K562 (cell line): Measurements from ENCODE around the gene SDR42E2. TPM values are rescaled to one million over a fixed set of nuclear protein-coding genes. Genes with fewer than 3 reads are reported as not detected.

ENCODE experiments used
- ARID1B ChIP-seq: fragments of 450-650 bp; IDR thresholded peaks from 2 replicates; pipeline ENCODE4 v1.6.1; 2016; ENCODE audit warnings: antibody characterized with exemption, mild to moderate bottlenecking, inconsistent platforms
- ELF2 ChIP-seq: fragments of 250-450 bp; sonication (Bioruptor Pico); IDR thresholded peaks from 2 replicates; pipeline ENCODE4 v1.5.0; 2021; ENCODE audit warnings: mild to moderate bottlenecking
- HCFC1 ChIP-seq: IDR thresholded peaks from 2 replicates; pipeline ENCODE4 v1.6.1; 2012; ENCODE audit warnings: low read depth, low read length, improper control_type of control experiment
- LCOR ChIP-seq: sonication (generic); formaldehyde crosslinking; IDR thresholded peaks from 2 replicates; pipeline ENCODE4 v1.8.0; 2022; ENCODE audit warnings: mild to moderate bottlenecking, missing genetic modification reagents
- SAFB2 ChIP-seq: fragments of 200-400 bp; formaldehyde crosslinking; IDR thresholded peaks from 2 replicates; pipeline ENCODE4 v1.6.1; 2018; ENCODE audit warnings: borderline replicate concordance, low read length, low read depth, moderate library complexity; ENCODE audit not compliant: severe bottlenecking
- SIX5 ChIP-seq, 2 experiments: IDR thresholded peaks; 2 replicates each; pipeline ENCODE4 v1.6.1; 2011; ENCODE audit warnings: low read length in 2 of 2, borderline replicate concordance in 1 of 2, low read depth in 1 of 2, mild to moderate bottlenecking in 1 of 2, moderate library complexity in 1 of 2; ENCODE audit not compliant: insufficient read depth in 1 of 2
- TAF1 ChIP-seq: IDR thresholded peaks from 2 replicates; pipeline ENCODE4 v1.6.1; 2011; ENCODE audit warnings: mild to moderate bottlenecking, low read length, moderate library complexity; ENCODE audit not compliant: insufficient read depth, control insufficient read depth, severe bottlenecking; ENCODE audit errors: extremely low read depth
- ZBTB7A ChIP-seq: IDR thresholded peaks from 2 replicates; pipeline ENCODE4 v1.6.1; 2011; ENCODE audit warnings: low read depth, mild to moderate bottlenecking, low read length, moderate library complexity, borderline replicate concordance; ENCODE audit not compliant: control insufficient read depth
- ZNF239 ChIP-seq: fragments of 250-450 bp; sonication (Bioruptor Pico); IDR thresholded peaks from 2 replicates; pipeline ENCODE4 v1.4.0; 2020; ENCODE audit warnings: mild to moderate bottlenecking
- ZNF384 ChIP-seq: IDR thresholded peaks from 2 replicates; pipeline ENCODE4 v1.6.1; 2012; ENCODE audit warnings: low read depth, low read length, improper control_type of control experiment
- polyA plus RNA-seq, 8 experiments: library from polyadenylated mRNA; depleted of rRNA in 4 of 8; stranded (reverse) in 5 of 8; unstranded in 3 of 8; fragments of >200 nt; fragmentation: Nextera tagmentation in 2 of 8; fragmentation: Illumina TruSeq in 1 of 8; extraction: Ambion mirVana in 2 of 8; extraction: Trizol in 1 of 8; gene quantifications; 2 replicates each; pipeline versions ENCODE4 v1.2.1 to v1.2.3, GENCODE V29; 2011 to 2014; ENCODE audit warnings: inconsistent platforms in 1 of 8, missing spikeins in 1 of 8
- total RNA-seq, 7 experiments: library from RNA; depleted of rRNA in 6 of 7; stranded (reverse); fragments of >200 nt in 6 of 7; fragmentation: Illumina TruSeq in 2 of 7; extraction: Trizol in 2 of 7; gene quantifications; 2 replicates each; pipeline versions ENCODE4 v1.2.1 to v1.2.3, GENCODE V29; 2011 to 2021; ENCODE audit warnings: low replicate concordance in 1 of 7
- TF ChIP-seq, protein P1 (sequence below): sonication (generic); formaldehyde crosslinking; IDR thresholded peaks from 2 replicates; pipeline ENCODE4 v1.8.0; 2022; ENCODE audit warnings: missing genetic modification reagents, mild to moderate bottlenecking, borderline replicate concordance
- TF ChIP-seq, protein P2 (sequence below): sonication (generic); formaldehyde crosslinking; IDR thresholded peaks from 2 replicates; pipeline ENCODE4 v1.8.1; 2022; ENCODE audit warnings: missing genetic modification reagents
- TF ChIP-seq, protein P3 (sequence below), 2 experiments: fragments of 450-650 bp; formaldehyde crosslinking in 1 of 2; IDR thresholded peaks; 2 replicates each; pipeline versions ENCODE4 v1.4.0 to v1.6.1; 2014 to 2020; ENCODE audit warnings: mild to moderate bottlenecking in 2 of 2, borderline replicate concordance in 1 of 2, low read depth in 1 of 2
- TF ChIP-seq, protein P4 (sequence below): sonication (generic); formaldehyde crosslinking; IDR thresholded peaks from 2 replicates; pipeline ENCODE4 v1.9.0; 2022; ENCODE audit warnings: mild to moderate bottlenecking, missing genetic modification reagents

Gene SDR42E2
- total and polyA plus RNA-seq, 9 of the 15 experiments (the other 6 are each of a cell fraction or from before 2014, with no cell fraction given) = 0.03 to 0.07 (median 0.04) TPM; not detected in 4

DNA sequence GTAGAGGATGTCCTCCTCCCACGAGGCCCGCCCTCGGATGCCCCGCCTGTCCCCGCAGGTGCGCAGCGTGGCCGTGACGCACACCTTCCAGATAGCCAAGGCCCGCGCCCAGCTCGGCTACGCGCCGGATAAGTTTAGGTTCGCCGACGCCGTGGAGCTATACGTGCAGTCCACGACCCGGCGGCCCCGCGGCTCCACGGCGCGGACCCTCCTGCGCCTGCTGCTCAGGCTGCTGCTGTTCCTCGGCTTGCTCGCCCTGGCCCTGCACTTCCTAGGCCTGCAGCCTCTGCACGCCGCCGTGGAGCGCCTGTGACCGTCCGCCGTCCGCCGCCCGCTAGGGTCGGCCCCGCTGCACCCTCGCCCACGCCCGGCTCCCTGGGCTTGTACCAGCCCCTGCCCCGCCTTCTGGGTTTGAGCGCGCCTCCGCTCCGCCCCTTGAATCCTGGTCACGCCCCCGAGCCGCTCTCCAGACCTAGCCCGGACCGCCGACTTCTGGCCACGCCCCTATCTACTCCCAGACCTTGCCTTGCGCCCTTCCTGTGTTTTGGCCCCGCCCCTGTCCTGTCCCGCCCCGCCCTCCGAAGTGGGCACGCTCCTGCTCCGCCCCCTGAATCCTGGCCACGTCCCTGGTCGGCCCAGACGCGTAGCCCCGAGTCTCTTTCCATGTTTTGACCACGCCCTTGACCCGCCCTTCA, 27.9 kb downstream of the SDR42E2 start (continued):
- TF ChIP-seq, protein P1, sequence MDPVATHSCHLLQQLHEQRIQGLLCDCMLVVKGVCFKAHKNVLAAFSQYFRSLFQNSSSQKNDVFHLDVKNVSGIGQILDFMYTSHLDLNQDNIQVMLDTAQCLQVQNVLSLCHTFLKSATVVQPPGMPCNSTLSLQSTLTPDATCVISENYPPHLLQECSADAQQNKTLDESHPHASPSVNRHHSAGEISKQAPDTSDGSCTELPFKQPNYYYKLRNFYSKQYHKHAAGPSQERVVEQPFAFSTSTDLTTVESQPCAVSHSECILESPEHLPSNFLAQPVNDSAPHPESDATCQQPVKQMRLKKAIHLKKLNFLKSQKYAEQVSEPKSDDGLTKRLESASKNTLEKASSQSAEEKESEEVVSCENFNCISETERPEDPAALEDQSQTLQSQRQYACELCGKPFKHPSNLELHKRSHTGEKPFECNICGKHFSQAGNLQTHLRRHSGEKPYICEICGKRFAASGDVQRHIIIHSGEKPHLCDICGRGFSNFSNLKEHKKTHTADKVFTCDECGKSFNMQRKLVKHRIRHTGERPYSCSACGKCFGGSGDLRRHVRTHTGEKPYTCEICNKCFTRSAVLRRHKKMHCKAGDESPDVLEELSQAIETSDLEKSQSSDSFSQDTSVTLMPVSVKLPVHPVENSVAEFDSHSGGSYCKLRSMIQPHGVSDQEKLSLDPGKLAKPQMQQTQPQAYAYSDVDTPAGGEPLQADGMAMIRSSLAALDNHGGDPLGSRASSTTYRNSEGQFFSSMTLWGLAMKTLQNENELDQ (CRISPR knock-in tag) = no peak
- TF ChIP-seq SAFB2 (no peak), LCOR (CRISPR knock-in tag) (peak; percentile 16; the same call in 1 of the 2 replicates), ARID1B (no peak), ZNF239 (CRISPR knock-in tag) (no peak), TAF1 (no peak), ELF2 (no peak), HCFC1 (no peak), SIX5 (IDR thresholded peaks at IDR 0.05; ENCODE audit: borderline replicate concordance in 1 of 2, insufficient read depth in 1 of 2, low read depth in 1 of 2, low read length in 2 of 2) (no peak), ZNF384 (no peak), ZBTB7A (peak; percentile 86; the same call in 1 of the 2 replicates)
- TF ChIP-seq, protein P2, sequence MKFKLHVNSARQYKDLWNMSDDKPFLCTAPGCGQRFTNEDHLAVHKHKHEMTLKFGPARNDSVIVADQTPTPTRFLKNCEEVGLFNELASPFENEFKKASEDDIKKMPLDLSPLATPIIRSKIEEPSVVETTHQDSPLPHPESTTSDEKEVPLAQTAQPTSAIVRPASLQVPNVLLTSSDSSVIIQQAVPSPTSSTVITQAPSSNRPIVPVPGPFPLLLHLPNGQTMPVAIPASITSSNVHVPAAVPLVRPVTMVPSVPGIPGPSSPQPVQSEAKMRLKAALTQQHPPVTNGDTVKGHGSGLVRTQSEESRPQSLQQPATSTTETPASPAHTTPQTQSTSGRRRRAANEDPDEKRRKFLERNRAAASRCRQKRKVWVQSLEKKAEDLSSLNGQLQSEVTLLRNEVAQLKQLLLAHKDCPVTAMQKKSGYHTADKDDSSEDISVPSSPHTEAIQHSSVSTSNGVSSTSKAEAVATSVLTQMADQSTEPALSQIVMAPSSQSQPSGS (CRISPR knock-in tag) = no peak
- TF ChIP-seq, protein P3, sequence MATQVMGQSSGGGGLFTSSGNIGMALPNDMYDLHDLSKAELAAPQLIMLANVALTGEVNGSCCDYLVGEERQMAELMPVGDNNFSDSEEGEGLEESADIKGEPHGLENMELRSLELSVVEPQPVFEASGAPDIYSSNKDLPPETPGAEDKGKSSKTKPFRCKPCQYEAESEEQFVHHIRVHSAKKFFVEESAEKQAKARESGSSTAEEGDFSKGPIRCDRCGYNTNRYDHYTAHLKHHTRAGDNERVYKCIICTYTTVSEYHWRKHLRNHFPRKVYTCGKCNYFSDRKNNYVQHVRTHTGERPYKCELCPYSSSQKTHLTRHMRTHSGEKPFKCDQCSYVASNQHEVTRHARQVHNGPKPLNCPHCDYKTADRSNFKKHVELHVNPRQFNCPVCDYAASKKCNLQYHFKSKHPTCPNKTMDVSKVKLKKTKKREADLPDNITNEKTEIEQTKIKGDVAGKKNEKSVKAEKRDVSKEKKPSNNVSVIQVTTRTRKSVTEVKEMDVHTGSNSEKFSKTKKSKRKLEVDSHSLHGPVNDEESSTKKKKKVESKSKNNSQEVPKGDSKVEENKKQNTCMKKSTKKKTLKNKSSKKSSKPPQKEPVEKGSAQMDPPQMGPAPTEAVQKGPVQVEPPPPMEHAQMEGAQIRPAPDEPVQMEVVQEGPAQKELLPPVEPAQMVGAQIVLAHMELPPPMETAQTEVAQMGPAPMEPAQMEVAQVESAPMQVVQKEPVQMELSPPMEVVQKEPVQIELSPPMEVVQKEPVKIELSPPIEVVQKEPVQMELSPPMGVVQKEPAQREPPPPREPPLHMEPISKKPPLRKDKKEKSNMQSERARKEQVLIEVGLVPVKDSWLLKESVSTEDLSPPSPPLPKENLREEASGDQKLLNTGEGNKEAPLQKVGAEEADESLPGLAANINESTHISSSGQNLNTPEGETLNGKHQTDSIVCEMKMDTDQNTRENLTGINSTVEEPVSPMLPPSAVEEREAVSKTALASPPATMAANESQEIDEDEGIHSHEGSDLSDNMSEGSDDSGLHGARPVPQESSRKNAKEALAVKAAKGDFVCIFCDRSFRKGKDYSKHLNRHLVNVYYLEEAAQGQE (IDR thresholded peaks at IDR 0.05; ENCODE audit: borderline replicate concordance) = 0 out of 2 replicates have a peak, but pooled peaks have one; percentile 8
- TF ChIP-seq, protein P3 (CRISPR knock-in tag; IDR thresholded peaks at IDR 0.05; ENCODE audit: low read depth) = no peak
- TF ChIP-seq, protein P4, sequence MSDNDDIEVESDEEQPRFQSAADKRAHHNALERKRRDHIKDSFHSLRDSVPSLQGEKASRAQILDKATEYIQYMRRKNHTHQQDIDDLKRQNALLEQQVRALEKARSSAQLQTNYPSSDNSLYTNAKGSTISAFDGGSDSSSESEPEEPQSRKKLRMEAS (CRISPR knock-in tag) = peak; percentile 67
